Measurements from ENCODE around the gene MED28. TPM values are rescaled to one million over a fixed set of nuclear protein-coding genes. Genes with fewer than 3 reads are reported as not detected.
"Not testable (repeated sequence)": the region's sequence is repeated elsewhere in the genome, so short reads cannot be mapped to it uniquely, and the experiment has no call there.

Gene MED28
- total RNA-seq, 1 experiment from 2014 or later, result 15.0 TPM

- no peak for DNase-seq (ENCODE audit: low spot score)
Observed at GRCh38 chr4:17616283-17616682, 1.8 kb downstream of the MED28 start.

GRCh38 chr4:17618926-17619325 is 4.5 kb downstream of the MED28 start:
- DNase-seq (ENCODE audit: low spot score), result no peak

- DNase-seq (ENCODE audit: low spot score), result no peak
Observed at GRCh38 chr4:17619416-17620105, 5.1 kb downstream of the MED28 start.

DNA sequence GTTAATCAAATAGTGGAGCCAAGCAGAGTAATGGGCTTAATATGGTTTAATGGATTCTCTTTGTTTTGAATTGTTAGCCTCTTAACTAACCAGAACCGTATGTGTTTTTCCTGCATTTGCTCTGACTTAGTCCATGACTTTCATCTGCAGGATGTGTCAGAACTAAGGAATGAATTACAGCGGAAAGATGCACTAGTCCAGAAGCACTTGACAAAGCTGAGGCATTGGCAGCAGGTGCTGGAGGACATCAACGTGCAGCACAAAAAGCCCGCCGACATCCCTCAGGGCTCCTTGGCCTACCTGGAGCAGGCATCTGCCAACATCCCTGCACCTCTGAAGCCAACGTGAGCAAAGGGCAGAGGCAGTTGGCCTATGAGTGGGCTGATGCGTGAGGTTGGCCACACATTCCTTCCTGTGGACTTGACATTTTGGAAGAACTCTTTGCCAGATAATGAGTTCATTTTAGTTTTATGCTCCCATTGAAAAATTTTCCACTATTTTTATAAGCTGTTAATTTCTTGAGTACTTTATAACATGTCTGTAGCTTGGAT is 9.1 kb downstream of the MED28 start:
- no peak for DNase-seq (ENCODE audit: low spot score)

GRCh38 chr4:17624821-17625220 is 10.4 kb downstream of the MED28 start:
- DNase-seq (ENCODE audit: low spot score), result no peak

DNA sequence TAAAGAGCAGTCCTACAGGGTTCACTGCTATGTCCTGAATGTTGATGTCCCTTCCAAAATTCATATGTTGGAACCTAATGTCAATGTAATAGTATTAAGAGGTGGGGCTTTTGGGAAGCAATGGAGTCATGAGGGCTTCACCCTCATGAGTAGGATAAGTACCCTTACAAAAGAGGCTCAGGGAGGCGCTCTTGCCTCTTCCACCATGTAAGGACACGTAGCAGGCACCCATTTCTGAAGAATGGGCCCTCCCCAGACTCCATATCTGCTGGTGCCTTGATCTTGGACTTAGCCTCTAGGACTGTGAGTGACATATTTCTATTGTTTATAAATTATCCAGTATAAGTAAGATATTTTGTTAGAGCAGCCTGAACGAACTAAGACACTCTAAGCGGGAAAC is 15.8 kb downstream of the MED28 start:
- DNase-seq (ENCODE audit: low spot score), result no peak

DNA sequence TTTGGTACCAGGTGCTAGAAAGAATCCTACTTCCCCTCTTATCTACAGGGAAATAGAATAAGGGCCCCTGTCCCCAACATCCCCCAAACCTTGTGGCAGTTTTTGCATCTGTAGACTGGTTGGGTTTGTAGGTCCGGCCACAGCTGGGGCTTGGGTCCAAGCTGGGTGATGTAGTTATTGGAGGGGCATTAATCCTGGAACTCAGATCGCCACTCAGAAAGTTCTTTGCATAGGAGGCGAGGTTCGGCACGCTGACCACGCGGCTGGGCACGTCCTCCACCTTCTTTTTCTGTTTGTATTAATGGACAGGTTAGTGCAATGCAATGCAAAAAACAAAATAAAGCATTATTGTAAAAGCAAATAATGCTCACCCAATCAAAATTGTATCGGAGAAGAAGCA is 19.2 kb downstream of the MED28 start:
- no peak for DNase-seq (ENCODE audit: low spot score)

DNA sequence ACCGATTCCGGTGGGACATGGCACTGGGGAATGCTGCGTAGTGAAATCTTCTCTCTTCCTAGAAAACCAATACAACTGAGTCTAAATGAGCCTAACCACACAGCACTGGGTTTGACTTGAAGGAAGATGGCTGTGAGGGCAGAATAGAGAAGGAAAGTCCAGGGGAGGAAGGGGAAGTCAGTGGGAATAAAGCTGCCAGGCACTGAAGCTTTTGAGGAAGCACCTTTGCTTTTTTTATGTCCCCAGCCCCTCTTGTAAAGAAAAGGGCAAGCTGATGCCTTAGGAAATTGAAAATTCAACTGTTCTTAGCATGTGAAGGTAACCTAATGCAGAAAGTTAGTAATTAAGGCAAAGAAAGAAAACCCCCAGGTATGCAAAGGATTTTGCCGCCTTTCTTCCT is 20.6 kb downstream of the MED28 start:
- no peak for DNase-seq (ENCODE audit: low spot score)

DNA sequence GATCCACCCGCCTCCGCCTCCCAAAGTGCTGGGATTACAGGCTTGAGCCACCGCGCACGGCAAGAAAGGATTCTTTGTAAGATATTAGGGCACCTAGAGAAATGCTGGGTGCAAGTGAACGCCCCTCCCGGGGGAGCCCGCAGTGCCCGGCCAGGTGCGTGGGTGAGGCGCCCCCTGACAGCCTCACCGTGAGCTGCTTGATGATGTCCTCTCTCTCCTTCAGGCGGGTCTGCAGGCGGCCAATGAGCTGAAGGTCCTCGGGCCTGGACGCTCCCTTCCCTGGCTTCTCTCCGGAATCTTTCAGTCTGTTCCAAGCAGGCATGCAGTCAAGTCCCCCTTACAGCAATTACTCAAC is 21.9 kb downstream of the MED28 start:
- DNase-seq (ENCODE audit: low spot score), result no peak

GRCh38 chr4:17636696-17637622 is 22.5 kb downstream of the MED28 start:
- DNase-seq (ENCODE audit: low spot score), result peak; percentile 86

- no peak for DNase-seq (ENCODE audit: low spot score)
Observed at GRCh38 chr4:17639136-17639535, 24.7 kb downstream of the MED28 start.

DNA sequence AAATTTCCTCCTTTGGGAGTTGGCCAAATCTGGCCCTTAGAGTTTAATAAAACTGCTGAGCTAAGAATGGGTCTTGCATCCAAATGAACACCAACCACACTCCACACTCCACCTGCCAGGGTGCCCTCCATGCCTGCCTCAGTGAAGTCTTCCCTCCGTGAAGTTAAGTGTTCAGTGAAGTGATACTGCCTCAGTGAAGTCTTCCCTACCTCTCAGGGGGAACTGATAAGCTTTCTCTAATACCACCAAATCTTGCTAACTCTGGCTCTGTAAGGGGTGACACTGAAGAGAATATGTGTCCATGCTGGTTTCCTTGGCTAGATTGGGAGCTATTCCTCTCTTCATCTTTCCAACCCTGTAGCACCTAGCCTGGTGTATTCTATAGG is 27.9 kb downstream of the MED28 start:
- DNase-seq (ENCODE audit: low spot score), result no peak

DNA sequence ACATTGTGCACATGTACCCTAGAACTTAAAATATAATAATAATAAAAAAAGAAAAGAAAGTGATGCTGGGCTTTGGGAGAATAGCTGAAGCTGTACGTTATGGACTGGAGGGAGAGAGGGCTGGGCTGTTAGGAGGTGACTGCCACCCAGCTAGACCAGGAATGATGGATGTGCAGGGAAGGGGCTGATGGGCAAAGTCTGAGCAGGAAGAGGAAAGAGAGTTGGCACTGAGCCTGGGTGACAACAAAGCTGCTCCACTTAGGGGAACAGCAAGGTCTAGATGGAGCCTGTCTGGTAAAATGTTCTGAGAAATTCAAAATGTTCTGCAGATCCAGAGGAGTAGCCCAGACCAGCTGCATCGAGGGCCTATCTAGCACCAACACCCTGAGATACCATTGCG is 32.3 kb downstream of the MED28 start:
- DNase-seq (ENCODE audit: low spot score), result peak; percentile 21

DNA sequence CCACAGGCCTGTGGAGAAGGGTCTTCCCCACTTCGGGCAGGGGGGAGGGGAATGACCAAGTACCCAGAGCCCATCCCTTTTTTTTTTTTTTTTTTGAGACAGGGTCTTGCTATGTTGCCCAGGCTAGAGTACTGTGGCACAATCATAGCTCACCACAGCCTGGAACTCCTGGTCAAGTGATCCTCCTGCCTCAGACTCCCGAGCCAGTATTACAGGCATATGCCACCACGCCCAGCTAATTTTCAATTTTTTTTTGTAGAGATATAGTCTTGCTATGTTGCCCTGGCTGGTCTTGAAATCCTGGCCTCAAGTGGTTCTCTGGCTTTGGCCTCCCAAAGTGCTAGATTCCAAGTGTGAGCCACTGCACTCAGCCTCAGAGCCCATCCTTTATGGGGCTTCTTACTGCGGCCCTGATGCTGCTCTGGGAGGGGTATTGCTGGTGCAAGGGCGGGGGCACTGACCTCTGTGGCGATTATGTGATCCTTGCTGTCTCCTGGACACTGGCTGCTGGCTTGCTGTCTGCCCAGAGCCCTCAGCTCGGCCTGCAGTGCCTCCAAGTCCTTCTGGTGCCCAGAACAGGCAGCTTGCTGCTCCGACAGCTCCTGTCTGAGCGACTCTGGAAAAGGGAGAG is 32.9 kb downstream of the MED28 start:
- no peak for DNase-seq (ENCODE audit: low spot score)

- DNase-seq (ENCODE audit: low spot score), result no peak
Observed at GRCh38 chr4:17647927-17648326, 33.5 kb downstream of the MED28 start.

DNA sequence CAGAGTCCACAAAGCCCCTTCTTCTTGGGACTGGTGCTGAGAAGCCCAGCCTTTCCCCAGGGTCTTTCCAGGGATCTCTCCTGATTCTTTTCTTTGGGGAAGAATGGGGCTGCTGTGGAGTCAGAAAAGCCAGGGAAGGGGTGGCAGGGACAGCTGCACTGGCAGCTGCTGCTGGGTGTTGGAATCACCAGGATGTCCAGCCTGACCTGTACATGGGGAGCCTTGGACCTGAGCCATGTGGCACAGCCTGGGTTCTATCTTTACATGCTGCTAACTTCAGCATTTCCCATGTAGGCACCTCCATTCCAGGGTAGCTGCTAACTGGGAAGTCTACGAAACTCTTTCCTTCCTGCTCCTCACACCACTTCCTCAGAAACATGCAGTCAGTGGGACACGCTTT is 36.0 kb downstream of the MED28 start:
- DNase-seq (ENCODE audit: low spot score), result no peak

DNA sequence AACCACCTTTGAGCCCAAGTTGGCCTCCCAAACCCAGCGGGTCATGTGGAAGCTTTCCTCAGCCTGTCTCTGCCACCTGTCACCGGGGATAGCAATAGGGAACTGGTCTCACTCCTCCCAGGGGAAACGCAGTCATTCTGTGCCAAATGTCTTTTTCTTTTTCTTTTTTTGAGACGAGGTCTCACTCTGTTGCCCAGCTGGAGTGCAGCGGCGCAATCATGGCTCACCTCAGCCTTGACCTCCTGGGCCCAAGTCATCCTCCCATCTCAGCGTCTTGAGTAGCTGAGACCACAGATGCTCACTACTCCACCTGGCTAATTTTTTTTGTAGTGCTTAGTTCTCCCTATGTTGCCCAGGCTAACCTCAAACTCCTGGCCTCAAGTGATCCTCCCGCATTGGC is 40.3 kb downstream of the MED28 start:
- no peak for DNase-seq (ENCODE audit: low spot score)

DNA sequence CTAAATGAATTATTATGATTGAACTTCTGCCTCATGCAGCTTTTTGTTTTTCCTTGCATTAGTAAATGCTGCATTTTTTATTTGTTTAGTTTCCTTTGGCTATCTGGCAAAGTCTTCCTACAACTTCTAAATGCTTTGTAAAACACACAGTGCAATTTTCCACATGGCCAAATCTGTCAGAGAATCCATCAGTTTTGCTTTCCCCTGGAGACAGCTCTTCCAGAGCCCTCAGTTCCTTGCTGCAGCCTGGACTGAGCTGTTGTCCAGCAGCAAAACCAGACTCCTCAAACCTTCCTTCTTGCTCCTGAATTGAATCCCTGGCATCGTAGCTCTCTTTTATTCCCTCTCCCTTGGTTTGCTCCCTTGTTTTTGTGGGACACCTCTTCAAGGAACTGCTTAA is 42.6 kb downstream of the MED28 start:
- DNase-seq (ENCODE audit: low spot score), result no peak

DNA sequence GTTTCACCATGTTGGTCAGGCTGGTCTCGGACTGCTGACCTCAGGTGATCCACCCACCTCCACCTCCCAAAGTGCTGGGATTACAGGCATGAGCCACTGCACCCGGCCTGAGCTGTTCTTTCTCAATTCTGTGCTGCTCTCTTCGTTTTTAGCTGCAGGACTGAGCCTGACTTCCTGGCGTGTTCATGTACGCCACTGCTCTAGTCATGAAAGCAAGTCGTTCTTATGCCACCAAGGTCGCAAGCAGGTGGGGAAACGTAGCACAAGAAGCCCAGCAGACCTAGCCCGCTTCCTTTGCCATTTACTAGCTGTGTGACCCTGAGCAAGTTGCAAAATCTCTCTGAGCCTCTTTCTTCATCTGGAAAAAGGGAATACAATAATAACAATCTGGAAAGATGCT is 43.4 kb downstream of the MED28 start:
- DNase-seq (ENCODE audit: low spot score), result no peak

DNA sequence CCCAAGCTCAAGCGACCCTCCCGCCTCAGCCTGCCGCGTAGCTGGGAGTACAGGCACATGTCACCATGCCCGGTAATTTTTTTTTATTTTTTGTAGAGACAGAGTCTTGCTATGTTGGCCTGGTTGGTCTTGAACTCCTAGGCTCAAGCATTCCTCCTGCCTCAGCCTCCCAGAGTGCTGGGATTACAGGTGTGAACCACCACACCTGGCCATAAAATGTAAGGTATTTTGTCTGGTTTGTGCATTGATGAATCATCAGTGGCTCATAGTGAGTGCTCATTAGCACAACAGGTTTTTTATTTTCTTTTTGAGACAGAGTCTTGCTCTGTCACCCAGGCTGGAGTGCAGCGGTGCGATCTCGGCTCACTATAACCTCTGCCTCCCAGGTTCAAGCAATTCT is 44.8 kb downstream of the MED28 start:
- not testable (repeated sequence) for DNase-seq (ENCODE audit: low spot score)

DNA sequence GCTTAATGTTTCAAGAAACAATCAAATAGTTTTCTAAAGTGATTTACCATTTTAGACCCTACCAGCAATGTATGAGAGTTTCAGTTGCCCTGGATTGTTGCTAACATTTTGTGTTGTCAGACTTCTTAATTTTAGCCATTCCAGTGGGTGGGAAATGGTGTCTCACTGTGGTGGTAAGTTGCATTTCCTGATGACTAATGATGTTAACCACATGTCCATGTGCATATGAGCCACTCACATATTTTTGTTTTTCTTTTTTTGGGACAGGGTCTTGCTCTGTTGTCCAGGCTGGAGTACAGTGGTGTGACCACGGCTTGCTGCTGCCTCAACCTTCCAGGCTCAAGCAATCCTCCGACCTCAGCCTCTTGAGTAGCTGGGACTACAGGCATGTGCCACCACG is 48.3 kb downstream of the MED28 start:
- DNase-seq (ENCODE audit: low spot score), result no peak

DNA sequence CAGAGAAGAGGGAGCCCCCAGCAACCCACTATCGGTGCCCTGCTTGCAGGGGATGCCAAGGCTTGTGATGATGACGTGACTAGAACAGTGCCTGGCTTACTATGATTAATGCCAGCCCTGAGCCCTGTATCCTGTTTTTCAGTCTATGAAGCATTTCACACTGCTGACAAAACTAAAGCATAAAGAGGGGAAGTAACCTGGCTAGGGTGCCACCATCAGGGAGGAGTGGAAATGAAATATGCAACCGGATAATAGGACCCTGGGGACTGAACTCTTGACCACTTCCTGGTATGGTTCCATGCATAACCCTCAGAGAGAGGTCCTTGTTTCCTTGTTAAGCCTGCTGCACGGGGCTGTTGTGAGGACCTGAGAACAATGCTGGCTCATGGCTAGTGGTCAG is 50.3 kb downstream of the MED28 start:
- no peak for DNase-seq (ENCODE audit: low spot score)
